Stomach (tissue), 4 donors: ENCODE results near the gene TMPRSS11D.

Experiments used
- POLR2A ChIP-seq, 4 donors: fragments of 450-650 bp; IDR thresholded peaks; one replicate each; pipeline ENCODE4 v1.6.1; 2016; ENCODE audit warnings: antibody characterized with exemption in 4 of 4, control low read depth in 2 of 4, mild to moderate bottlenecking in 1 of 4, moderate library complexity in 1 of 4
- POLR2AphosphoS5 ChIP-seq, 3 donors: sonication (generic); formaldehyde crosslinking; IDR thresholded peaks; one replicate each; pipeline ENCODE4 v1.6.1; 2016; ENCODE audit warnings: antibody characterized with exemption in 3 of 3
- TF ChIP-seq, protein P1 (sequence below), 7 experiments: fragments of 450-650 bp in 4 of 7; fragments of 200-600 bp in 3 of 7; sonication (generic) in 3 of 7; IDR thresholded peaks; one replicate each; pipeline ENCODE4 v1.5.1; 2016 to 2019; ENCODE audit warnings: antibody characterized with exemption in 7 of 7, control low read depth in 2 of 7, mild to moderate bottlenecking in 1 of 7

DNA sequence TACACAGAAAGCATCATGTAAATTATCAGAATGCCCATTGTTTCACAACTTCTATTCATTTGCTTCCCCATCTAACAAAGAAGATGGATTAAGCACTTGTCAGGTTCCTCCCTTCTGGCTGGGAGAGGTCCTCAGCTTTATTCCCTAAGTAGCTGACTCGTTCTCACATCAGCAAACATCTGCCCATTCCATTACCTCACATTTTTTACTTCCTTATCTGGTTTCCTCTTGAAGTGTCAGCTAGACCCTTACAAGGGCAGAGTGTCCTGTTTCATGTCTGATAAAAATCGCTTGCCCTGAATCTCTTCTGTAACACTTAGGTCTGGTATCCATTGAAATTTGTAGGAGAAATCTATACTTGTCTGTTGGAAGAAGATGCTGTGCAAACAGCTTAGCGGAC, 44.7 kb upstream of the TMPRSS11D start:
- TF ChIP-seq, protein P1, sequence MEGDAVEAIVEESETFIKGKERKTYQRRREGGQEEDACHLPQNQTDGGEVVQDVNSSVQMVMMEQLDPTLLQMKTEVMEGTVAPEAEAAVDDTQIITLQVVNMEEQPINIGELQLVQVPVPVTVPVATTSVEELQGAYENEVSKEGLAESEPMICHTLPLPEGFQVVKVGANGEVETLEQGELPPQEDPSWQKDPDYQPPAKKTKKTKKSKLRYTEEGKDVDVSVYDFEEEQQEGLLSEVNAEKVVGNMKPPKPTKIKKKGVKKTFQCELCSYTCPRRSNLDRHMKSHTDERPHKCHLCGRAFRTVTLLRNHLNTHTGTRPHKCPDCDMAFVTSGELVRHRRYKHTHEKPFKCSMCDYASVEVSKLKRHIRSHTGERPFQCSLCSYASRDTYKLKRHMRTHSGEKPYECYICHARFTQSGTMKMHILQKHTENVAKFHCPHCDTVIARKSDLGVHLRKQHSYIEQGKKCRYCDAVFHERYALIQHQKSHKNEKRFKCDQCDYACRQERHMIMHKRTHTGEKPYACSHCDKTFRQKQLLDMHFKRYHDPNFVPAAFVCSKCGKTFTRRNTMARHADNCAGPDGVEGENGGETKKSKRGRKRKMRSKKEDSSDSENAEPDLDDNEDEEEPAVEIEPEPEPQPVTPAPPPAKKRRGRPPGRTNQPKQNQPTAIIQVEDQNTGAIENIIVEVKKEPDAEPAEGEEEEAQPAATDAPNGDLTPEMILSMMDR (IDR thresholded peaks at IDR 0.05): no peak
- TF ChIP-seq POLR2A (IDR thresholded peaks at IDR 0.05) (no peak), POLR2AphosphoS5 (IDR thresholded peaks at IDR 0.05) (no peak)
